ENCODE measurements around the gene SLAIN2. TPM values are rescaled to one million over a fixed set of nuclear protein-coding genes. Genes with fewer than 3 reads are reported as not detected.

Gene SLAIN2
- total RNA-seq, 1 experiment from 2014 or later = 35.8 TPM

DNA sequence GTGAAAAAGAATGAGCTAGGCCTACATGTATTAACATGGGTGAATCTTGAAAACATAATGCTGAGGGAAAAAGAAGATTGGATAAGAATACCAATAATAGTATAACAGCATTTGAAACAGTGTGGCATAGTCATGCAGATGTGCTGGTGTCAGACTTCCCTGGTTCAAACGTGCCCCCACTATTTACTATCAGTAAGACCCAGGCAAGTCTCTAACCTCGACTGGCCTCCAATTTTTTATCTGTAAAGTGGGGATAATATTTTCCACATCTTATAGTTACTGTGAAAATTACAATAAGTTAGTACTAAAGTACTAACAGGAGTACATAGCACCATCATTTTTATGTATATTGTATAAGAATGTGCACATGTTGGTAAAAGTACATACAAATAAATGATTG lies 17.0 kb upstream of the SLAIN2 start:
- DNase-seq (ENCODE audit: low spot score) = no peak
- CTCF ChIA-PET = no interaction called here
- ATAC-seq = no peak
- no peaks in the 10 kb centered on the region for H3K36me3 Mint-ChIP-seq
- POLR2A ChIA-PET = no interaction called here
- no peaks in the 10 kb centered on the region for H3K4me1 Mint-ChIP-seq
- H3K27me3 Mint-ChIP-seq (ENCODE audit: low read depth) = no peaks in the 10 kb centered on the region; the same call in 1 of the 2 replicates
- TF ChIP-seq, protein P1, sequence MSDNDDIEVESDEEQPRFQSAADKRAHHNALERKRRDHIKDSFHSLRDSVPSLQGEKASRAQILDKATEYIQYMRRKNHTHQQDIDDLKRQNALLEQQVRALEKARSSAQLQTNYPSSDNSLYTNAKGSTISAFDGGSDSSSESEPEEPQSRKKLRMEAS (CRISPR knock-in tag; IDR thresholded peaks at IDR 0.05) = no peak
- TF ChIP-seq CBFB (CRISPR knock-in tag; IDR thresholded peaks at IDR 0.05; ENCODE audit: low read depth) (no peak), NFYB (CRISPR knock-in tag; conservative IDR thresholded peaks at IDR 0.05; ENCODE audit: low read depth) (no peak), CREM (CRISPR knock-in tag; IDR thresholded peaks at IDR 0.05) (no peak), TCF7 (CRISPR knock-in tag; IDR thresholded peaks at IDR 0.05; ENCODE audit: low read depth) (no peak), GTF2I (CRISPR knock-in tag; conservative IDR thresholded peaks at IDR 0.05) (no peak)
- TF ChIP-seq, protein P2, sequence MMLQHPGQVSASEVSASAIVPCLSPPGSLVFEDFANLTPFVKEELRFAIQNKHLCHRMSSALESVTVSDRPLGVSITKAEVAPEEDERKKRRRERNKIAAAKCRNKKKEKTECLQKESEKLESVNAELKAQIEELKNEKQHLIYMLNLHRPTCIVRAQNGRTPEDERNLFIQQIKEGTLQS (CRISPR knock-in tag; conservative IDR thresholded peaks at IDR 0.05) = no peak
- H3K4me3 Mint-ChIP-seq = no peak overlapping the region
- no peaks in the 10 kb centered on the region for H3K9me3 Mint-ChIP-seq
- H3K27ac Mint-ChIP-seq = no peak overlapping the region

DNA sequence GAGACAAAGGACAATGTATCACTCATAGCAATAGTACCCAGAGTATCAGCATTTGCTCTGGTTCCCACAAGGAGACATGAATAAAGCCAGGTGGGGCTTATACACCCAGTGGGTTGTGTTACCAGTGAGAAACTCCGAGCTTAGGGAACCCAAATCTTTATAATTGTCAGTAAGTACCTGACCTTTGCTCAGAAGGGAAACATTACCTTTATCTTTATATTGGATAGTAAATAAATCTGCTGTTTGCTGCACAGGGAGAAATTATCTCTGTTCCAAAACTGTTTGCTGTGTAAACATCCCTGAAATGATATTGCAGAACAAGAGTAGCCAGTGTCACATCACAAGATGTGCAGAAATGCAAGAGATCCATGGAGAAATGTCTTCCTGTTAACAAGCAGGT lies 12.1 kb upstream of the SLAIN2 start:
- ChIA-PET POLR2A (no interaction called here), CTCF (interaction anchor here (0.6 to 1.9 kb wide), 2 partner anchors 12 to 202 kb away, joined by 6 to 7 read pairs; no protein-coding TSS in a partner anchor)
- ATAC-seq (no peak), DNase-seq (ENCODE audit: low spot score) (no peak)
- H3K4me1 Mint-ChIP-seq = no peaks in the 10 kb centered on the region
- no peak overlapping the region for H3K27ac Mint-ChIP-seq
- H3K4me3 Mint-ChIP-seq = no peak overlapping the region
- no peaks in the 10 kb centered on the region for H3K36me3 Mint-ChIP-seq
- TF ChIP-seq KAT7 (CRISPR knock-in tag; IDR thresholded peaks at IDR 0.05; ENCODE audit: borderline replicate concordance) (no peak), TCF7 (CRISPR knock-in tag; IDR thresholded peaks at IDR 0.05; ENCODE audit: low read depth) (no peak), JUN (CRISPR knock-in tag; IDR thresholded peaks at IDR 0.05) (no peak), NFYB (CRISPR knock-in tag; conservative IDR thresholded peaks at IDR 0.05; ENCODE audit: low read depth) (no peak), ETV6 (CRISPR knock-in tag; IDR thresholded peaks at IDR 0.05) (no peak), NFATC4 (CRISPR knock-in tag; IDR thresholded peaks at IDR 0.05) (no peak), TP53 (CRISPR knock-in tag; IDR thresholded peaks at IDR 0.05) (no peak), FOXK1 (CRISPR knock-in tag; IDR thresholded peaks at IDR 0.05) (no peak), CREM (CRISPR knock-in tag; IDR thresholded peaks at IDR 0.05) (no peak), ZNF671 (CRISPR knock-in tag; IDR thresholded peaks at IDR 0.05) (no peak), ZNF396 (CRISPR knock-in tag; IDR thresholded peaks at IDR 0.05; ENCODE audit: borderline replicate concordance) (no peak), OVOL2 (CRISPR knock-in tag; IDR thresholded peaks at IDR 0.05; ENCODE audit: borderline replicate concordance) (no peak), PRRX2 (CRISPR knock-in tag; IDR thresholded peaks at IDR 0.05) (no peak)
- TF ChIP-seq, protein P3, sequence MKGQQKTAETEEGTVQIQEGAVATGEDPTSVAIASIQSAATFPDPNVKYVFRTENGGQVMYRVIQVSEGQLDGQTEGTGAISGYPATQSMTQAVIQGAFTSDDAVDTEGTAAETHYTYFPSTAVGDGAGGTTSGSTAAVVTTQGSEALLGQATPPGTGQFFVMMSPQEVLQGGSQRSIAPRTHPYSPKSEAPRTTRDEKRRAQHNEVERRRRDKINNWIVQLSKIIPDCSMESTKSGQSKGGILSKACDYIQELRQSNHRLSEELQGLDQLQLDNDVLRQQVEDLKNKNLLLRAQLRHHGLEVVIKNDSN (CRISPR knock-in tag; IDR thresholded peaks at IDR 0.05) = no peak
- TF ChIP-seq, protein P4, sequence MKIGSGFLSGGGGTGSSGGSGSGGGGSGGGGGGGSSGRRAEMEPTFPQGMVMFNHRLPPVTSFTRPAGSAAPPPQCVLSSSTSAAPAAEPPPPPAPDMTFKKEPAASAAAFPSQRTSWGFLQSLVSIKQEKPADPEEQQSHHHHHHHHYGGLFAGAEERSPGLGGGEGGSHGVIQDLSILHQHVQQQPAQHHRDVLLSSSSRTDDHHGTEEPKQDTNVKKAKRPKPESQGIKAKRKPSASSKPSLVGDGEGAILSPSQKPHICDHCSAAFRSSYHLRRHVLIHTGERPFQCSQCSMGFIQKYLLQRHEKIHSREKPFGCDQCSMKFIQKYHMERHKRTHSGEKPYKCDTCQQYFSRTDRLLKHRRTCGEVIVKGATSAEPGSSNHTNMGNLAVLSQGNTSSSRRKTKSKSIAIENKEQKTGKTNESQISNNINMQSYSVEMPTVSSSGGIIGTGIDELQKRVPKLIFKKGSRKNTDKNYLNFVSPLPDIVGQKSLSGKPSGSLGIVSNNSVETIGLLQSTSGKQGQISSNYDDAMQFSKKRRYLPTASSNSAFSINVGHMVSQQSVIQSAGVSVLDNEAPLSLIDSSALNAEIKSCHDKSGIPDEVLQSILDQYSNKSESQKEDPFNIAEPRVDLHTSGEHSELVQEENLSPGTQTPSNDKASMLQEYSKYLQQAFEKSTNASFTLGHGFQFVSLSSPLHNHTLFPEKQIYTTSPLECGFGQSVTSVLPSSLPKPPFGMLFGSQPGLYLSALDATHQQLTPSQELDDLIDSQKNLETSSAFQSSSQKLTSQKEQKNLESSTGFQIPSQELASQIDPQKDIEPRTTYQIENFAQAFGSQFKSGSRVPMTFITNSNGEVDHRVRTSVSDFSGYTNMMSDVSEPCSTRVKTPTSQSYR (CRISPR knock-in tag; IDR thresholded peaks at IDR 0.05) = no peak
- TF ChIP-seq, protein P5, sequence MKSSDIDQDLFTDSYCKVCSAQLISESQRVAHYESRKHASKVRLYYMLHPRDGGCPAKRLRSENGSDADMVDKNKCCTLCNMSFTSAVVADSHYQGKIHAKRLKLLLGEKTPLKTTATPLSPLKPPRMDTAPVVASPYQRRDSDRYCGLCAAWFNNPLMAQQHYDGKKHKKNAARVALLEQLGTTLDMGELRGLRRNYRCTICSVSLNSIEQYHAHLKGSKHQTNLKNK (CRISPR knock-in tag; IDR thresholded peaks at IDR 0.05) = no peak
- TF ChIP-seq, protein P6, sequence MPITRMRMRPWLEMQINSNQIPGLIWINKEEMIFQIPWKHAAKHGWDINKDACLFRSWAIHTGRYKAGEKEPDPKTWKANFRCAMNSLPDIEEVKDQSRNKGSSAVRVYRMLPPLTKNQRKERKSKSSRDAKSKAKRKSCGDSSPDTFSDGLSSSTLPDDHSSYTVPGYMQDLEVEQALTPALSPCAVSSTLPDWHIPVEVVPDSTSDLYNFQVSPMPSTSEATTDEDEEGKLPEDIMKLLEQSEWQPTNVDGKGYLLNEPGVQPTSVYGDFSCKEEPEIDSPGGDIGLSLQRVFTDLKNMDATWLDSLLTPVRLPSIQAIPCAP (CRISPR knock-in tag; IDR thresholded peaks at IDR 0.05) = no peak
- TF ChIP-seq, protein P7, sequence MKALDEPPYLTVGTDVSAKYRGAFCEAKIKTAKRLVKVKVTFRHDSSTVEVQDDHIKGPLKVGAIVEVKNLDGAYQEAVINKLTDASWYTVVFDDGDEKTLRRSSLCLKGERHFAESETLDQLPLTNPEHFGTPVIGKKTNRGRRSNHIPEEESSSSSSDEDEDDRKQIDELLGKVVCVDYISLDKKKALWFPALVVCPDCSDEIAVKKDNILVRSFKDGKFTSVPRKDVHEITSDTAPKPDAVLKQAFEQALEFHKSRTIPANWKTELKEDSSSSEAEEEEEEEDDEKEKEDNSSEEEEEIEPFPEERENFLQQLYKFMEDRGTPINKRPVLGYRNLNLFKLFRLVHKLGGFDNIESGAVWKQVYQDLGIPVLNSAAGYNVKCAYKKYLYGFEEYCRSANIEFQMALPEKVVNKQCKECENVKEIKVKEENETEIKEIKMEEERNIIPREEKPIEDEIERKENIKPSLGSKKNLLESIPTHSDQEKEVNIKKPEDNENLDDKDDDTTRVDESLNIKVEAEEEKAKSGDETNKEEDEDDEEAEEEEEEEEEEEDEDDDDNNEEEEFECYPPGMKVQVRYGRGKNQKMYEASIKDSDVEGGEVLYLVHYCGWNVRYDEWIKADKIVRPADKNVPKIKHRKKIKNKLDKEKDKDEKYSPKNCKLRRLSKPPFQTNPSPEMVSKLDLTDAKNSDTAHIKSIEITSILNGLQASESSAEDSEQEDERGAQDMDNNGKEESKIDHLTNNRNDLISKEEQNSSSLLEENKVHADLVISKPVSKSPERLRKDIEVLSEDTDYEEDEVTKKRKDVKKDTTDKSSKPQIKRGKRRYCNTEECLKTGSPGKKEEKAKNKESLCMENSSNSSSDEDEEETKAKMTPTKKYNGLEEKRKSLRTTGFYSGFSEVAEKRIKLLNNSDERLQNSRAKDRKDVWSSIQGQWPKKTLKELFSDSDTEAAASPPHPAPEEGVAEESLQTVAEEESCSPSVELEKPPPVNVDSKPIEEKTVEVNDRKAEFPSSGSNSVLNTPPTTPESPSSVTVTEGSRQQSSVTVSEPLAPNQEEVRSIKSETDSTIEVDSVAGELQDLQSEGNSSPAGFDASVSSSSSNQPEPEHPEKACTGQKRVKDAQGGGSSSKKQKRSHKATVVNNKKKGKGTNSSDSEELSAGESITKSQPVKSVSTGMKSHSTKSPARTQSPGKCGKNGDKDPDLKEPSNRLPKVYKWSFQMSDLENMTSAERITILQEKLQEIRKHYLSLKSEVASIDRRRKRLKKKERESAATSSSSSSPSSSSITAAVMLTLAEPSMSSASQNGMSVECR (CRISPR knock-in tag; IDR thresholded peaks at IDR 0.05; ENCODE audit: borderline replicate concordance) = no peak
- no peaks in the 10 kb centered on the region for H3K9me3 Mint-ChIP-seq
- H3K27me3 Mint-ChIP-seq (ENCODE audit: low read depth) = no peaks in the 10 kb centered on the region; the same call in 1 of the 2 replicates
